Midbrain (tissue), 1 donor: ENCODE data around the gene CAMSAP3.

ENCODE experiments used
- DNase-seq: peaks from one replicate; lab custom pipeline; 2025; lab: John Stamatoyannopoulos, UW

The CAMSAP3 gene, protein sequence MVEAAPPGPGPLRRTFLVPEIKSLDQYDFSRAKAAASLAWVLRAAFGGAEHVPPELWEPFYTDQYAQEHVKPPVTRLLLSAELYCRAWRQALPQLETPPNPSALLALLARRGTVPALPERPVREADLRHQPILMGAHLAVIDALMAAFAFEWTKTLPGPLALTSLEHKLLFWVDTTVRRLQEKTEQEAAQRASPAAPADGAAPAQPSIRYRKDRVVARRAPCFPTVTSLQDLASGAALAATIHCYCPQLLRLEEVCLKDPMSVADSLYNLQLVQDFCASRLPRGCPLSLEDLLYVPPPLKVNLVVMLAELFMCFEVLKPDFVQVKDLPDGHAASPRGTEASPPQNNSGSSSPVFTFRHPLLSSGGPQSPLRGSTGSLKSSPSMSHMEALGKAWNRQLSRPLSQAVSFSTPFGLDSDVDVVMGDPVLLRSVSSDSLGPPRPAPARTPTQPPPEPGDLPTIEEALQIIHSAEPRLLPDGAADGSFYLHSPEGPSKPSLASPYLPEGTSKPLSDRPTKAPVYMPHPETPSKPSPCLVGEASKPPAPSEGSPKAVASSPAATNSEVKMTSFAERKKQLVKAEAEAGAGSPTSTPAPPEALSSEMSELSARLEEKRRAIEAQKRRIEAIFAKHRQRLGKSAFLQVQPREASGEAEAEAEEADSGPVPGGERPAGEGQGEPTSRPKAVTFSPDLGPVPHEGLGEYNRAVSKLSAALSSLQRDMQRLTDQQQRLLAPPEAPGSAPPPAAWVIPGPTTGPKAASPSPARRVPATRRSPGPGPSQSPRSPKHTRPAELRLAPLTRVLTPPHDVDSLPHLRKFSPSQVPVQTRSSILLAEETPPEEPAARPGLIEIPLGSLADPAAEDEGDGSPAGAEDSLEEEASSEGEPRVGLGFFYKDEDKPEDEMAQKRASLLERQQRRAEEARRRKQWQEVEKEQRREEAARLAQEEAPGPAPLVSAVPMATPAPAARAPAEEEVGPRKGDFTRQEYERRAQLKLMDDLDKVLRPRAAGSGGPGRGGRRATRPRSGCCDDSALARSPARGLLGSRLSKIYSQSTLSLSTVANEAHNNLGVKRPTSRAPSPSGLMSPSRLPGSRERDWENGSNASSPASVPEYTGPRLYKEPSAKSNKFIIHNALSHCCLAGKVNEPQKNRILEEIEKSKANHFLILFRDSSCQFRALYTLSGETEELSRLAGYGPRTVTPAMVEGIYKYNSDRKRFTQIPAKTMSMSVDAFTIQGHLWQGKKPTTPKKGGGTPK

DNA sequence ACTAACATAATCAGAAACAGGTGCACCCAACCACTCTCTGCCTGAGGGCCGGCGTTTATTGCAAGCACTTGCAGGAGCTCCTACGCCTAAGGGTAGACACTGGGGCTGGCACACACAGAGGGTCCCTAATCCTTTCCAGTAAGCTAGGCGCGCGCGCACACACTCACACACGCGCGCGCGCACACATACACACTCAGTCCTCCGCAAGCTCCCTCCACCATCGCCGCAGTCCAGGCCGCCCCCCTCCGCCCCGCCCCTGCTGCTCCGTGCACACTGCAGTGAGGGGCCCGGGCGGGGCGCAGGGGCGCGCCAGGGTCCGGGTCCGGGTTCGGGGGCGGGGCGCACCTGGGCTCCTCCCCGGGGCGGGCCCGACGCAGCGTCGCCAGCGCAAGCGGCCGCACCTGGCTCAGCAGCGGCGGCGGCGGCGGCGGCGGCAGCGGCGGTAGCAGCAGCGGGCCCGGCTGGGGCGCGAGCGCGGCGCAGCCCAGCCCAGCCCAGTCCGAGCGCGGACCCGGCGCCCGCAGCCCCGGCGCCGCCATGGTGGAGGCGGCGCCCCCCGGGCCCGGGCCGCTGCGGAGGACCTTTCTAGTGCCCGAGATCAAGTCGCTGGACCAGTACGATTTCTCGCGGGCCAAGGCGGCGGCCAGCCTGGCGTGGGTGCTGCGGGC, at the start of gene CAMSAP3:
CAMSAP3 (plus strand) TSS at position 398 of the 668 bp plus-strand sequence; CDS start at position 538, 140 bp downstream.
- no peak for DNase-seq

DNA sequence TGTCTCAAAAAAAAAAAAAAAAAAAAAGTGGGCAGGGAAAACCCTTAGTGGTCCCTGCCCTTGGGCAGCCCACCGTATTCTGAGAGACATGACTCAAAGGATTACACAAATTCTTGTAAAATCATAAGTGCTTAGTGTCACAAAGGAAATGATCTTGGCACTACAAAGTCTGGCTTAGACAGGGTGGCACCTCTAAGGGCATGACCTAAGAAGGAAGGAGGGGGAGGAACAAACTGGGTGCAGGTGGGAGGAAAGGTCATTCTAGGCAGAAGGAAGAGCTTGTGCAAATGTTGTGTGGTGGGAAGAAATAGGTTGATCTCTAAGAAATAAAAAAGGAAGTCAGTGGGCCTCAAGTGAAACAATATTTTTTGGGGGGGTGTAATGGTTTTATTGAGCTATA, 49.8 kb upstream of the CAMSAP3 start:
- no peak for DNase-seq

DNA sequence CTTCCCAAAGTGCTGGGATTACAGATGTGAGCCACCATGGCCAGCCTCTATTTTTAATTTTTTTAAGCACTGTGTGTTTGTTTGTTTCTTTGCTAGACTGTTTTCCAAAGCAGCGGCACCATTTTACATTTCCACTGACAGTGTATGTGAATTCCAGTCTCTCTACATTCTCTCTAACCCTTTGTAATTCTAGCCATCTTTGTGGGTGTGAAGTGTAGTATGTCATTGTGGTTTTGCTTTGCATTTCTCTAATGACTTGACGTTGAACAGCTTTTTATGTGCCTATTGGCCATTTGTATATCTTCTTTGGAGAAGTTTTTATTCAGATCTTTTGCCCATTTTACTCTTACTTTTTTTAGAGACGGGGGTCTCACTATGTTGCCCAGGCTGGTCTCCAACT, 48.5 kb upstream of the CAMSAP3 start:
- no peak for DNase-seq

DNA sequence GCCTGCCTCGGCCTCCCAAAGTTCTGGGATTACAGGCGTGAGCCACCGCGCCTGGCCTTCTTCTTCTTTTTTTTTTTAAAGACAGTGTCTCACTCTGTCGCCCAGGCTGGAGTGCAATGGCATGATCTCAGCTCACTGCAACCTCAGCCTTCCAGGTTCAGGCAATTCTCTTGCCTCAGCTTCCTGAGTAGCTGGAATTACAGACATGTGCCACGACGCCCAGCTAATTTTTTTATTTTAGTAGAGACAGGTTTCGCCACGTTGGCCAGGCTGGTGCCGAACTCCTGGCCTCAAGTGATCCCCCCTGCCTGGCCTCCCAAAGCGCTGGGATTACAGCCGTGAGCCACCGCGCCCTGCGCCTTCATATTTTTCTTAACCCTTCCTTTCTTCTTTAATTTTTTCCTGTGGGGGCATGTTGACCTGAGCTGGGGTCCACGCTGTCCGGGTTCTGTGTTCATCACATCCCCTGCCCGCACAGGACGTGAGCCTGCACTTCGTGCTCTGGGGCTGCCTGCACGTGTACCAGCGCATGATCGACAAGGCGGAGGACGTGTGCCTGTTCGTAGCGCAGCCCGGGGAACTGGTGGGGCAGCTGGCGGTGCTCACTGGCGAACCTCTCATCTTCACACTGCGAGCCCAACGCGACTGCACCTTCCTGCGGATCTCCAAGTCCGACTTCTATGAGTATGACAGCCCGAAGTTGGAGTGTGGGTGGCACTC, 46.1 kb upstream of the CAMSAP3 start:
- no peak for DNase-seq

DNA sequence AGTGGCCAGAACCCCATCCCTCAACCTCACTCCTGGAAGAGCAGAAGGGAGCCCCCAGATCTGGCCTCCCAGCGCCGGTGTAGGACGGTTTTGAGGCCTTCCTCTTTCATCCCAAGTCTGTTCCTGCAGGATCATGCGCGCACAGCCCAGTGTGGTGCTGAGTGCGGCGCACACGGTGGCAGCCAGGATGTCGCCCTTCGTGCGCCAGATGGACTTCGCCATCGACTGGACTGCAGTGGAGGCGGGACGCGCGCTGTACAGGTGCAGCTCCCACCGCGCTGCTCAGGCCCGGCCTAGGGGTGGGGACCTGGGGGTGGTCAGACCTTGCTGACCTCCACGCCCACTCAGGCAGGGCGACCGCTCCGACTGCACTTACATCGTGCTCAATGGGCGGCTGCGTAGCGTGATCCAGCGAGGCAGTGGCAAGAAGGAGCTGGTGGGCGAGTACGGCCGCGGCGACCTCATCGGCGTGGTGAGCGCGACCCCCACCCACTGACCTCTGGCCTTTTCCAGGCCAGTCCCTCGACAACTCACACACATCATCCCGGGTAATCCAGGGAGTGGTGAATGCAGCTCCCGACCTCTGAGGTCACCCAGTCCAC, 45.4 kb upstream of the CAMSAP3 start:
- DNase-seq, result no peak

DNA sequence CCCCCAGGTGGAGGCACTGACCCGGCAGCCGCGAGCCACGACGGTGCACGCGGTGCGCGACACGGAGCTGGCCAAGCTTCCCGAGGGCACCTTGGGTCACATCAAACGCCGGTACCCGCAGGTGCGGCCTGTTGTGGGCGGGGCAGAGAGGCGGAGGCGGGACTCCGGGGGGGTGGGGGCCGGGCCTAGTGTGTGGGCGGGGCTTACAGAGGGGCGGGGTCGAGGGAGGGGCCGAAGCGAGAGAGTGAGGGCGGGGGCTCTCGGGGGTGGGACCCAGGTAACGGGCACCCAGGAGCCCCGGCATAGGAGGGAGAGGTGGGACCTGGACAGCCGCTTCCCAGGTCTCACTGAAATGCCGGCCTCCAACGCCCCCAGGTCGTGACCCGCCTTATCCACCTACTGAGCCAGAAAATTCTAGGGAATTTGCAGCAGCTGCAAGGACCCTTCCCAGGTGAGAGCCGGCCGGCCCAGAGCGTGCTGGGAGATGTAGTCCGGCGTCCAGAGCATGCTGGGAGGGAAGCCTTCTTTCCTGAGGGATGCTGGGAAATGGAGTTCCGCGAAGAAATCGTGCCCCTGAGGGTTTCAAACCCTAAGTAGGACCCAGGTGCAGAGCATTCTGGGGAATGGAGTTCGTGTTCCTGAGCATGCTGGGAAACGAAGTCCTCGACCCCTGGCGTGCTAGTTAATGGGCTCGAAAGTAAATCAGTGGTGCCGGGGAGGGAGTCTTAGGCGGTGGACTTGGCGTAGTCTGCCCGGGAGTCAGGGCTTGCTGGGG, 44.5 kb upstream of the CAMSAP3 start:
- peak; percentile 65 for DNase-seq

DNA sequence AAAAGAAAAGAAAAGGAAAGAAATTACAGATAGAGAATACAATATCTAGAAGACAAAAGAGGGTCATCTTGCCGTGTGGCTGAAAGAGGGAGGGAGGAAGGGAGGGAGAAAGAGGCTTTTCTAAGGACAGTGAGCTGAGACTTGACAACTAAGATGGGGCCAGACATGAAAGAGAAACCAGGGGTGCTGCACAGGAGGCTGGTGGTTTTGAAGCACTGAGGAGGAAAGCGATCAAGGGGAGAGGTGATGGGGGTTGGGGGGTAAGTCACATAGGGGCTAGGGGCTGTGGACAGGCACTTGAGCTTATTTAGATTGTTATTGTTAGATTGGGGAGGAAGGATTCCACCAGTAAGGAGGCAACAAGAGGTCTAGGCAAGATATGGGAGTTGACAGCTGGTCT, 42.9 kb upstream of the CAMSAP3 start:
- DNase-seq, result no peak

DNA sequence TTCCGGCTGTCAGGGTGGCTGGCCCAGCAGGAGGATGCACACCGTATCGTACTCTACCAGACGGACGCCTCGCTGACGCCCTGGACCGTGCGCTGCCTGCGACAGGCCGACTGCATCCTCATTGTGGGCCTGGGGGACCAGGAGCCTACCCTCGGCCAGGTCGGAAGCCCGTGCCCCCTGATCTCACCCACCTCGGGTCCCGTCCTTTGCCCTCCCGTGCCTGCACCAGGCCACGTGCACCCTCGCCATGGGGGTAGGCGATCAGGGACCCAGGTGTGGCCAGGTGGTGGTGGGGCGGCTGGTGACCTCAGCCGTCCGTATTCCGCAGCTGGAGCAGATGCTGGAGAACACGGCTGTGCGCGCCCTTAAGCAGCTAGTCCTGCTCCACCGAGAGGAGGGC, 41.1 kb upstream of the CAMSAP3 start:
- DNase-seq, result no peak

DNA sequence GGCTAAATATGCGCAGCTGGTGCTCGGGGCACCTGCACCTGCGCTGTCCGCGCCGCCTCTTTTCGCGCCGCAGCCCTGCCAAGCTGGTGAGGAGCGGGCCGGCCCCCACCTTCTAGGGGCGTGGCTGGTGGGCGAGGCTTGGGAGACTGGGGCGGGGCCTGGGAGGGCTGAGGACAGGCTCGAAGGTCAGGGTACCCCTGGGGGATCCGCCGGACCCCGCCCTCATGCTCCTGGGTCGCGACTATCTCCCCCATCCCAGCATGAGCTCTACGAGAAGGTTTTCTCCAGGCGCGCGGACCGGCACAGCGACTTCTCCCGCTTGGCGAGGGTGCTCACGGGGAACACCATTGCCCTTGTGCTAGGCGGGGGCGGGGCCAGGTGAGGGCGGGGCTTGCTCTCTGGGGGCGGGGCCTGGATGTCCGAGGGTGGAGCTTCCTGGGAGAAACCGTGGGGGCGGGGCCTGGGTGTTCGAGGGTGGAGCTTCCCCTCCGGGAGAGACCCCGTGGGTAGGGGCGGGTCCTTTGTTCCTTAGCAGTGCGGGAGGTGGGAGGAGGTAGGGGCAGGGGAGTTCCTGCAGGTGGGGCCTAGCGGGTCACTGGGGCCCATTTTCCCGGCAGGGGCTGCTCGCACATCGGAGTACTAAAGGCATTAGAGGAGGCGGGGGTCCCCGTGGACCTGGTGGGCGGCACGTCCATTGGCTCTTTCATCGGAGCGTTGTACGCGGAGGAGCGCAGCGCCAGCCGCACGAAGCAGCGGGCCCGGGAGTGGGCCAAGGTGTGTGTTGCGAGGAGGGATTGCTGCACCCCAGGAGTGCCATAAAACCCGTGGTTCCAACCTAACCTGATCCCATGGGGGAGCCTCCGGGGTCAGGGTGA, 40.4 kb upstream of the CAMSAP3 start:
- no peak for DNase-seq

DNA sequence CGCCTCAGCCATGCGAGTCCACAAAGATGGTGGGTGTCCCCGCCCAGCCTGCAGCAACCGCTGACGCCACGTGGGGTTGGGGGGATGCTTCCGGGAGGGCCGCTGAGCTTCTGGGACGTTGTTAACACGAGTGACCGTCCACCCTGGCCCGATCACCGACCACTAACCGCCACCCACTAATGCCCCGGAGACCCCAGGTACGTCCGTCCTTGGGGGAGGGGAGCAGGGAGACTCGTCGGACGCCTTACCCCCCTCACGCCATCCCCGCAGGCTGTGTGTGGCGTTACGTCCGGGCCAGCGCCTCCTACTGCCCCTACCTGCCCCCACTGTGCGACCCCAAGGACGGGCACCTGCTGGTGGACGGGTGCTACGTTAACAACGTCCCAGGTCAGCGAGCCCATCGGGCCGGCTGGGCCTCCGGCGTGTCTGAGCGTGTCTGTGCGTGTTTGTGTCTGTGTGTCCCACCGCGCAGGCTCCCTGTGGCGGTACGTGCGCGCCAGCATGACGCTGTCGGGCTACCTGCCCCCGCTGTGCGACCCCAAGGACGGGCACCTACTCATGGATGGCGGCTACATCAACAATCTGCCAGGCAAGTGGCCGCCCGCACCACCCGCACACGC, 38.9 kb upstream of the CAMSAP3 start:
- DNase-seq, result no peak

DNA sequence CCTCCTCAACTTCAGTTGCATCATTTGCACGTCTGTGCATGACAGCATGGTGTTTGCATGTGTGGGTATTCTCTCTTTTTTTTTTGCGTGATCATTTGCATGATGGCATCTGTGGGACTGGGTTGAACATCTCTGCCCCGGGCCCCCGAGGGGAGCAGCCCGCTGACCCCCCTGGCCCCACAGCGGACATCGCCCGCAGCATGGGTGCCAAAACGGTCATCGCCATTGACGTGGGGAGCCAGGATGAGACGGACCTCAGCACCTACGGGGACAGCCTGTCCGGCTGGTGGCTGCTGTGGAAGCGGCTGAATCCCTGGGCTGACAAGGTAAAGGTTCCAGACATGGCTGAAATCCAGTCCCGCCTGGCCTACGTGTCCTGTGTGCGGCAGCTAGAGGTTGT, 37.0 kb upstream of the CAMSAP3 start:
- no peak for DNase-seq

DNA sequence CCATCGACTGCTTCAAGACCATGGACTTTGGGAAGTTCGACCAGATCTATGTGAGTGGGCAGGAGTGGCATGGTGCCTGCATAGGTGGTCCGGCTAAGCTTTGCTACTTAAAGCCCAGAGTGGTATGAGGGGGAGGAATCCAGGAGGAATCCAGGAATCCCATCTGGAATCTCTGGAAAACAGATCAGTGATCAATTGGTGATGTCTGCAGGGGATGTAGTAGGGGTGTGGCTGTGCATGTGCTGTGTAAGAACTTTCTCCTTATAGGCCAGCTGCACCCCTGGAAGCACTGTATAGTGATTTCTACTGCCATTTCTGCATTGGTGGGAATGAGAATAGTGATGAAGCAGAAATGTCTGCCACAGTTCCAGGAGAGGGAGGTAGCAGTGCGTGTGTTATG, 36.6 kb upstream of the CAMSAP3 start:
- no peak for DNase-seq

DNA sequence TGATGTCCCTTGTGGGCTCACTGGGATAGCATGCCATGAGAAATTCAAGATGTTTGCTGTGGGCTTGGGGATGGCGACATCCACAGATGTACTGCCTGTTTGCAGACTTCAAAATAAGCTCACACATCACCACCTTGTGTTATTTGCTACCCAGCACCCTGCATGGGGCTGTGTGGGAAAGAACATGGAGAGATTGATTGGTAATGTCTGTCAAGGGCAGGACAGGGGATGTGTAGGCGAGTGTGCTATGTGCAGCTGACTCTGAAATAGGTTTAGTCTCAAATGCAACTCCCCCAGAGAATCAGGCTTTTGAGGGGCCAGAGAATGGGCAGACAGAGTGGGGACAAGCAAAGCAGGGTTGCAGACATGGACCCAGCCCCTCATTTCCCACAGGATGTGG, 35.4 kb upstream of the CAMSAP3 start:
- DNase-seq, result no peak

DNA sequence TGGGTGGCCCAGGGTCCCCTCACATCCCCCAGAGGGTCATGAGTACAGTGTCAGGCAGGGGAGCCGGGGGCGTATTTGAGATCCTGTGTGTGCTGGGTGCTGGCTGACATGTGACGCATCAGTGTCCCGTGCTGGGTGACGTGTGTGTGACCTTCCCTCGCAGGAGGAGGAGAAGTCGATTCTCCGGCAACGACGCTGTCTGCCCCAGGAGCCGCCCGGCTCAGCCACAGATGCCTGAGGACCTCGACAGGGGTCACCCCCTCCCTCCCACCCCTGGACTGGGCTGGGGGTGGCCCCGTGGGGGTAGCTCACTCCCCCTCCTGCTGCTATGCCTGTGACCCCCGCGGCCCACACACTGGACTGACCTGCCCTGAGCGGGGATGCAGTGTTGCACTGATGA, 34.3 kb upstream of the CAMSAP3 start:
- no peak for DNase-seq

DNA sequence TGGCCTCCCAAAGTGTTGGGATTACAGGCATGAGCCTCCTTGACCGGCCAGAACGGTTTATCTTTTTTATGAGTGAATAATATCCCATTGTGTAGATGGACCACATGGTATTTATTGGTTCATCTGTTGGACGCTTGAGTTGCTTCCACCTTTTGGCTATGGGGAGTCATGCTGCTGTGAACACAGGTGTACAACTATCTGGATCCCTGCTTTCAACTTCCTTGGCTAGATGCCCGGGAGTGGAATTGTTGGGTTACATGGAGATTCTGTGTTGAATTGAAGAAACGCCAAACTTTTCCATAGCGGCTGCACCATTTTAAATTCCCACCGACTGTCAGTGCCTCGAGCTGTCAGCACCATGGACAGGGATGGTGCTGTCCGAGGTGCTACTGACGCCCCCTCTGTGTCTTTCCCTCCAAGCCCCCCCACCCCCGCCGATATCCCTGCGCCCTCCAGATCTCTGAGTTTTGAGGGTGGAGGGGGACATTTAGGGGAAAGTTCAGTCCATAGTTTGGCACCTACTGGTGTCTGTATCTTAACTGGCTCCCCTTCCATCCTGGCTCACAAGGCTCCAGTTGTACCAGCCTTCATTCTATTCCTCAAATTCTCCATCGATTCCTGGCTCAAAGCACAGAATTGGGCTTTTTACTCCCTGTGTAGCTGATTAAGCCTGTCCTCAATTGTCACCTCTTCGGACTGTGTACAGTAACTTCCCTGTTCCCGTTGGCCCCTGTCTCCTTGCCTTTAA, 32.8 kb upstream of the CAMSAP3 start:
- DNase-seq, result no peak

DNA sequence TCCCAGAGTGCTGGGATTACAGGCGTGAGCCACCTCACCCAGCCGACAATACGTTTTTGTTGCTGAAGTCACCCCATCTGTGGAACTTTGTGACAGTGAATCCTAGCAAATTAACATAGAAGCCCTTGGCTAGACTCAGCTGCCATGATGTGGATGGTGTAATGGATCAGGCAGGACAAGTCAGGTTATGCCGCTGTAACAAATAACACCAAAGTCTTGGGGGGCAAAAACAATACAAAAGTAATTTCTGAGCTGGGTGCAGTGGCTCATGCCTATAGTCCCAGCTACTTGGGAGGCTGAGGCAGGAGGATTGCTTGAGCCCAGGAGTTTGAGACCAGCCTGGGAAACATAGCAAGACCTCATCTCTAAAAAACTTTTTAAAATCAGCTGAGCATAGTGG, 30.8 kb upstream of the CAMSAP3 start:
- no peak for DNase-seq

DNA sequence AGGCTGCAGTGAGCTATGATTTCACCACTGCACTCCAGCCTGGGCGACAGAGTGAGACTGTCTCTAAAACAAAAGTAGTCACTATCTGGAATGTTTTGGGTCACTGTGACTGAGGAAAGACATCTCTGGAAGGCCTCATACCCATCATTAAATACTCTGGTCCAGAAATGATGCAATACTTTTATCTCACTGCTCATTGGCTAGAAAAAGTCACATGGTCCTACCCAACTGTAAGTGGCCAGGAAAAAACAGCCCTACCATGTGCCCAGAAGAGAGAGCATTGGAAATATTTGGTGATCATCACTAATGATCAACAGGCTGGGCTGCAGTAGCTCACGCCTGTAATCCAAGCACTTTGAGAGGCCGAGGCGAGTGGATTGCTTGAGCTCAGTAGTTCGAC, 30.3 kb upstream of the CAMSAP3 start:
- no peak for DNase-seq

DNA sequence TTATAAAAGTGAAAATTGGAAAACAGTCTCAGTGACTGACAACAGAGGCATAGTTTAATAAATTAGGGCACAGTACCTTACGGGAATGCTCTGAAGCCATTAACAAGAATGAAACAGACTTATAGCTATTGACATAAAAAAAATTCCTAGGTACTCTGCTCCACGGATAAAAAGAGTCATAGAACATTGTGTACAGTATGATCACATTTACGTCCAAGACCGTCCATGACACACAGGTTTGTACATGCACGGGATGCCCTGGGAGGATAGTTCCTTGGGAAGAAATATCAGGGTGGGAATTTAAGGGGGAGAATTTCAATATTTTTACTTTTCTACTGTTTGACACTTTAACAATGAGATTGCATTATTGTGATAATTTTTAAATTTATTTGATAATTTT, 24.9 kb upstream of the CAMSAP3 start:
- DNase-seq, result no peak
